Astrocyte (in vitro differentiated cells and primary cell): ENCODE data around the gene CDH22.

Experiments used
- EZH2 ChIP-seq: IDR thresholded peaks from 2 replicates; pipeline ENCODE4 v1.6.1; 2012; ENCODE audit warnings: mild to moderate bottlenecking, low read length, inconsistent platforms; ENCODE audit not compliant: insufficient read depth
- TF ChIP-seq, protein P1 (sequence below): IDR thresholded peaks from 2 replicates; pipeline ENCODE4 v1.5.1; 2011; ENCODE audit warnings: low read depth, mild to moderate bottlenecking, inconsistent platforms, low read length, moderate library complexity; ENCODE audit not compliant: insufficient read depth

GRCh38 chr20:46322641-46323040 lies 14.3 kb upstream of the CDH22 start:
- TF ChIP-seq, protein P1, sequence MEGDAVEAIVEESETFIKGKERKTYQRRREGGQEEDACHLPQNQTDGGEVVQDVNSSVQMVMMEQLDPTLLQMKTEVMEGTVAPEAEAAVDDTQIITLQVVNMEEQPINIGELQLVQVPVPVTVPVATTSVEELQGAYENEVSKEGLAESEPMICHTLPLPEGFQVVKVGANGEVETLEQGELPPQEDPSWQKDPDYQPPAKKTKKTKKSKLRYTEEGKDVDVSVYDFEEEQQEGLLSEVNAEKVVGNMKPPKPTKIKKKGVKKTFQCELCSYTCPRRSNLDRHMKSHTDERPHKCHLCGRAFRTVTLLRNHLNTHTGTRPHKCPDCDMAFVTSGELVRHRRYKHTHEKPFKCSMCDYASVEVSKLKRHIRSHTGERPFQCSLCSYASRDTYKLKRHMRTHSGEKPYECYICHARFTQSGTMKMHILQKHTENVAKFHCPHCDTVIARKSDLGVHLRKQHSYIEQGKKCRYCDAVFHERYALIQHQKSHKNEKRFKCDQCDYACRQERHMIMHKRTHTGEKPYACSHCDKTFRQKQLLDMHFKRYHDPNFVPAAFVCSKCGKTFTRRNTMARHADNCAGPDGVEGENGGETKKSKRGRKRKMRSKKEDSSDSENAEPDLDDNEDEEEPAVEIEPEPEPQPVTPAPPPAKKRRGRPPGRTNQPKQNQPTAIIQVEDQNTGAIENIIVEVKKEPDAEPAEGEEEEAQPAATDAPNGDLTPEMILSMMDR = no peak
- TF ChIP-seq EZH2 = no peak
